Stimulated activated CD8-positive, alpha-beta memory T cell treated with anti-CD3 and anti-CD28 coated beads, Interleukin-7, amount 100 ng/mL, for 4 hours (primary cell): ENCODE results near the gene ATP8A2.
"Not testable (repeated sequence)": the region's sequence is repeated elsewhere in the genome, so short reads cannot be mapped to it uniquely, and the experiment has no call there.

Experiments
- DNase-seq, 2 donors: peaks; one replicate each; pipeline ENCODE4 v3.0.0-alpha.2; 2020; ENCODE audit warnings: low read depth in 2 of 2

ATP8A2 gene

GRCh38 chr13:25541434-25542123 is 169.8 kb downstream of the ATP8A2 start:
- DNase-seq = no peak

- DNase-seq = not testable (repeated sequence)
Measured at GRCh38 chr13:25548991-25549390, 177.2 kb downstream of the ATP8A2 start.

GRCh38 chr13:25561812-25562211 is 190.0 kb downstream of the ATP8A2 start:
- no peak for DNase-seq

GRCh38 chr13:25570185-25570584 is 198.4 kb downstream of the ATP8A2 start:
- no peak for DNase-seq

GRCh38 chr13:25571237-25571636 is 199.5 kb downstream of the ATP8A2 start:
- DNase-seq = no peak

GRCh38 chr13:25572171-25572570 is 200.4 kb downstream of the ATP8A2 start:
- DNase-seq = not testable (repeated sequence)

GRCh38 chr13:25574437-25575411 is 202.9 kb downstream of the ATP8A2 start:
- peak; percentile 42 to 53 for DNase-seq

- DNase-seq = no peak
Measured at GRCh38 chr13:25575562-25575961, 203.8 kb downstream of the ATP8A2 start.

- no peak for DNase-seq
Measured at GRCh38 chr13:25578526-25578925, 206.8 kb downstream of the ATP8A2 start.

GRCh38 chr13:25579221-25579620 is 207.4 kb downstream of the ATP8A2 start:
- no peak for DNase-seq

- DNase-seq = no peak
Measured at GRCh38 chr13:25581351-25581750, 209.6 kb downstream of the ATP8A2 start.

- DNase-seq = no peak
Measured at GRCh38 chr13:25584087-25584486, 212.3 kb downstream of the ATP8A2 start.

- DNase-seq = no peak
Measured at GRCh38 chr13:25585000-25585399, 213.2 kb downstream of the ATP8A2 start.

- no peak for DNase-seq
Measured at GRCh38 chr13:25587326-25587980, 215.7 kb downstream of the ATP8A2 start.

GRCh38 chr13:25588336-25589060 is 216.7 kb downstream of the ATP8A2 start:
- DNase-seq = no peak

GRCh38 chr13:25598421-25598820 is 226.6 kb downstream of the ATP8A2 start:
- no peak for DNase-seq

GRCh38 chr13:25602176-25602575 is 230.4 kb downstream of the ATP8A2 start:
- no peak for DNase-seq

- no peak for DNase-seq
Measured at GRCh38 chr13:25604106-25604505, 232.3 kb downstream of the ATP8A2 start.

GRCh38 chr13:25607096-25607495 is 235.3 kb downstream of the ATP8A2 start:
- DNase-seq = no peak

GRCh38 chr13:25608181-25608580 is 236.4 kb downstream of the ATP8A2 start:
- DNase-seq = no peak

- DNase-seq = no peak
Measured at GRCh38 chr13:25616674-25617073, 244.9 kb downstream of the ATP8A2 start.

GRCh38 chr13:25619897-25620296 is 248.1 kb downstream of the ATP8A2 start:
- DNase-seq = no peak
